ENCODE results near the gene HSPA8. TPM values are rescaled to one million over a fixed set of nuclear protein-coding genes. Genes with fewer than 3 reads are reported as not detected.
A peak's percentile ranks its signal among the peaks of the same experiment; 100 is the strongest.

HSPA8 gene
- total RNA-seq, 1 donor from 2014 or later: 1,453 TPM

GRCh38 chr11:123100379-123101085 is 38.6 kb upstream of the HSPA8 start:
- Mint-ChIP-seq H3K4me3 (no peak overlapping the region), H3K27me3 (ENCODE audit: insufficient read depth, low read depth) (peaks cover 7% of the 10 kb centered on the region), H3K36me3 (no peaks in the 10 kb centered on the region), H3K4me1 (peaks cover 29% of the 10 kb centered on the region), H3K9me3 (no peaks in the 10 kb centered on the region), H3K27ac (peak overlapping the region; percentile 32)
- Histone ChIP-seq H2AFZ (replicated peaks) (no peak overlapping the region), H3K4me2 (no peak overlapping the region), H3K4me1 (no peaks in the 10 kb centered on the region), H3K9me3 (ENCODE audit: low read depth) (no peaks in the 10 kb centered on the region), H3K79me2 (ENCODE audit: low read depth) (no peaks in the 10 kb centered on the region), H3K27me3 (no peaks in the 10 kb centered on the region), H4K20me1 (ENCODE audit: low read depth) (no peaks in the 10 kb centered on the region), H3K4me3 (no peak overlapping the region), H3F3A (ENCODE audit: low read depth) (no peaks in the 10 kb centered on the region), H3K9ac (no peak overlapping the region), H3K27ac (no peak overlapping the region), H3K36me3 (no peaks in the 10 kb centered on the region)
- TF ChIP-seq EZH2phosphoT487 (IDR thresholded peaks at IDR 0.05): no peak
- no peak for TF ChIP-seq EZH2 (IDR thresholded peaks at IDR 0.05)
- TF ChIP-seq, protein P1, sequence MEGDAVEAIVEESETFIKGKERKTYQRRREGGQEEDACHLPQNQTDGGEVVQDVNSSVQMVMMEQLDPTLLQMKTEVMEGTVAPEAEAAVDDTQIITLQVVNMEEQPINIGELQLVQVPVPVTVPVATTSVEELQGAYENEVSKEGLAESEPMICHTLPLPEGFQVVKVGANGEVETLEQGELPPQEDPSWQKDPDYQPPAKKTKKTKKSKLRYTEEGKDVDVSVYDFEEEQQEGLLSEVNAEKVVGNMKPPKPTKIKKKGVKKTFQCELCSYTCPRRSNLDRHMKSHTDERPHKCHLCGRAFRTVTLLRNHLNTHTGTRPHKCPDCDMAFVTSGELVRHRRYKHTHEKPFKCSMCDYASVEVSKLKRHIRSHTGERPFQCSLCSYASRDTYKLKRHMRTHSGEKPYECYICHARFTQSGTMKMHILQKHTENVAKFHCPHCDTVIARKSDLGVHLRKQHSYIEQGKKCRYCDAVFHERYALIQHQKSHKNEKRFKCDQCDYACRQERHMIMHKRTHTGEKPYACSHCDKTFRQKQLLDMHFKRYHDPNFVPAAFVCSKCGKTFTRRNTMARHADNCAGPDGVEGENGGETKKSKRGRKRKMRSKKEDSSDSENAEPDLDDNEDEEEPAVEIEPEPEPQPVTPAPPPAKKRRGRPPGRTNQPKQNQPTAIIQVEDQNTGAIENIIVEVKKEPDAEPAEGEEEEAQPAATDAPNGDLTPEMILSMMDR (IDR thresholded peaks at IDR 0.05): no peak
- DNase-seq (ENCODE audit: low spot score): no peak

GRCh38 chr11:123098990-123099389 is 37.1 kb upstream of the HSPA8 start:
- no peaks in the 10 kb centered on the region for H3K27me3 ChIP-seq
- H3K4me2 ChIP-seq: no peak overlapping the region
- peaks cover 3% of the 10 kb centered on the region for H3K27me3 Mint-ChIP-seq (ENCODE audit: insufficient read depth, low read depth)
- H3K27ac ChIP-seq: no peak overlapping the region
- H3K9me3 ChIP-seq (ENCODE audit: low read depth): no peaks in the 10 kb centered on the region
- no peaks in the 10 kb centered on the region for H3K79me2 ChIP-seq (ENCODE audit: low read depth)
- TF ChIP-seq EZH2 (IDR thresholded peaks at IDR 0.05) (no peak), EZH2phosphoT487 (IDR thresholded peaks at IDR 0.05) (no peak)
- TF ChIP-seq, protein P1 (IDR thresholded peaks at IDR 0.05): no peak
- H3K4me1 ChIP-seq: no peaks in the 10 kb centered on the region
- H3K4me1 Mint-ChIP-seq: peaks cover 29% of the 10 kb centered on the region
- no peaks in the 10 kb centered on the region for H3F3A ChIP-seq (ENCODE audit: low read depth)
- no peaks in the 10 kb centered on the region for H3K36me3 Mint-ChIP-seq
- no peak overlapping the region for H2AFZ ChIP-seq (replicated peaks)
- no peaks in the 10 kb centered on the region for H4K20me1 ChIP-seq (ENCODE audit: low read depth)
- no peak overlapping the region for H3K9ac ChIP-seq
- no peaks in the 10 kb centered on the region for H3K9me3 Mint-ChIP-seq
- H3K4me3 ChIP-seq: no peak overlapping the region
- no peaks in the 10 kb centered on the region for H3K36me3 ChIP-seq
- no peak for DNase-seq (ENCODE audit: low spot score)
- no peak overlapping the region for H3K27ac Mint-ChIP-seq
- no peak overlapping the region for H3K4me3 Mint-ChIP-seq

DNA sequence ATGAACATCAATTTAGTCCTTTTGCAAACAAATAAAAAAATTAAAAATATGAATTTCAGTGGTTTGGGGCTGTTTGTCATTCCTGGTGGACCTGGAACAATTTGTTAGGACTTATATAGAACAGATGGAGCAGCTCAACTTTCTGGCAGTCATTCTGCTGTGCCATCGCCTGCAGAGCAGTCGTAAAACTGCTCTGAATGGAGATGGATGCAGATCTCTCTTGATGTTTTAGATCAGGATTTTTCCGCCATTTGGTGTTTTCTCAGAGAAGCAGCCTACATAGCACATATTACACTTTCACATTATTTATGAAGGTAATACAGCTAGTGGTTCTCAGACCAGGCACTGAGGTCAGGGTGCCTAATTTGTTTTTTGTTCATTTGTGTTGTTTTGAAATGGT is 31.8 kb upstream of the HSPA8 start:
- no peaks in the 10 kb centered on the region for H3K9me3 Mint-ChIP-seq
- H3K79me2 ChIP-seq (ENCODE audit: low read depth): no peaks in the 10 kb centered on the region

More for the DNA sequence above, 31.8 kb upstream of the HSPA8 start:
- Mint-ChIP-seq H3K4me3 (no peak overlapping the region), H3K4me1 (peaks cover 3% of the 10 kb centered on the region), H3K36me3 (no peaks in the 10 kb centered on the region), H3K27ac (no peak overlapping the region), H3K27me3 (ENCODE audit: insufficient read depth, low read depth) (no peaks in the 10 kb centered on the region)
- no peak overlapping the region for H3K27ac ChIP-seq
- no peaks in the 10 kb centered on the region for H3K36me3 ChIP-seq
- H4K20me1 ChIP-seq (ENCODE audit: low read depth): no peaks in the 10 kb centered on the region
- no peaks in the 10 kb centered on the region for H3K9me3 ChIP-seq (ENCODE audit: low read depth)
- no peak overlapping the region for H3K9ac ChIP-seq
- H2AFZ ChIP-seq (replicated peaks): no peak overlapping the region
- H3F3A ChIP-seq (ENCODE audit: low read depth): no peaks in the 10 kb centered on the region
- TF ChIP-seq EZH2 (IDR thresholded peaks at IDR 0.05) (no peak), EZH2phosphoT487 (IDR thresholded peaks at IDR 0.05) (no peak)
- TF ChIP-seq, protein P1 (IDR thresholded peaks at IDR 0.05): no peak
- DNase-seq (ENCODE audit: low spot score): no peak
- H3K27me3 ChIP-seq: no peaks in the 10 kb centered on the region
- H3K4me3 ChIP-seq: no peak overlapping the region
- H3K4me1 ChIP-seq: no peaks in the 10 kb centered on the region
- no peak overlapping the region for H3K4me2 ChIP-seq
